Renal cortex interstitium (tissue), 11 donors: ENCODE measurements around the gene HTT. TPM values are rescaled to one million over a fixed set of nuclear protein-coding genes. Genes with fewer than 3 reads are reported as not detected.

ENCODE experiments used
- DNase-seq, 11 donors: peaks; one replicate each; pipeline ENCODE4 v3.0.0-alpha.2; 2013; ENCODE audit warnings: low read depth in 9 of 11, low spot score in 4 of 11; ENCODE audit errors: extremely low read depth in 1 of 11
- polyA plus RNA-seq, 3 donors: library from polyadenylated mRNA; unstranded; fragments of 120-200 nt; gene quantifications; one replicate each; pipeline ENCODE4 v1.2.1, GENCODE V29; 2013; ENCODE audit not compliant: insufficient read length in 3 of 3

The HTT gene
- polyA plus RNA-seq, 3 donors: 30.8 to 38.1 (median 37.9) TPM

DNA sequence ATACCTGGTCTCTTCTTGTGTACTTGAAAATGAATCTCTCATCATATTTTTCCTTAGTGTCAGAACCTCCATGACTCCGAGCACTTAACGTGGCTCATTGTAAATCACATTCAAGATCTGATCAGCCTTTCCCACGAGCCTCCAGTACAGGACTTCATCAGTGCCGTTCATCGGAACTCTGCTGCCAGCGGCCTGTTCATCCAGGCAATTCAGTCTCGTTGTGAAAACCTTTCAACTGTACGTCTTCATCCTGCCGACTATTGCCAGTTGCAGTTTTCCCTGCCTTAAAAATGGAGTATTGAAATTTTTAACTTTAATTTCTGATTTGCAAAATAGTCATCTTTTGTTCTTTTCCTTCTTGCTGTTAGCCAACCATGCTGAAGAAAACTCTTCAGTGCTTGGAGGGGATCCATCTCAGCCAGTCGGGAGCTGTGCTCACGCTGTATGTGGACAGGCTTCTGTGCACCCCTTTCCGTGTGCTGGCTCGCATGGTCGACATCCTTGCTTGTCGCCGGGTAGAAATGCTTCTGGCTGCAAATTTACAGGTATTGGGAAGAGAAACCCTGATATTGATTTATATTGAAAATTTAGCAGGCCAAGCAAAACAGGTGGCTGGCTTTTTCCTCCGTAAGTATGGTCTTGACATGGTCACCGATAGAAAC, 132.1 kb downstream of the HTT start:
- no peak for DNase-seq

DNA sequence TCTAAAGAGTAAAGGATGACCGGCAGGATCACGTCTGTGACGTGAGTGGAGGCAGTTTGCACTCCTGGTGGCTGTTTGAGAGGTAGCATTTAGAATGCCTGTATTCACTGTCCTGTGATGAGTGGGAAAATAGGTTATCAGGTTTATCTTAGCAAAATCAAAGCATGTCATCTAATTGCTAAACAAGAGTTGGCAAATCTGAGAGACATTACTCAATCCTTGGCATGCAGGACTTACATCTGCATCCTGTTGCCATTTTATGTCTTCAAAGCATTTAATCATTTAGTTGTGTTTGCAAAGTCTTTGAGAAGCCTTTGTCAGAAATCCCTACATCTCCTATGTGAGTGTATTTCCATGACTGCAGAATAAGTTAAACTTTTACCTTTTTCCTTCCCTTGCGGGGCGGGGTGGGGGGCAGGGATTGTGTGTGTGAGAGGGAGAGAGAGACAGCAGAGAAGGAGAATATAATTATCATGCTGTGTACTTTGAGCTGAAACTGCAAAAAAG, 133.1 kb downstream of the HTT start:
- peak in 1 of 11 donors; percentile 14 for DNase-seq

DNA sequence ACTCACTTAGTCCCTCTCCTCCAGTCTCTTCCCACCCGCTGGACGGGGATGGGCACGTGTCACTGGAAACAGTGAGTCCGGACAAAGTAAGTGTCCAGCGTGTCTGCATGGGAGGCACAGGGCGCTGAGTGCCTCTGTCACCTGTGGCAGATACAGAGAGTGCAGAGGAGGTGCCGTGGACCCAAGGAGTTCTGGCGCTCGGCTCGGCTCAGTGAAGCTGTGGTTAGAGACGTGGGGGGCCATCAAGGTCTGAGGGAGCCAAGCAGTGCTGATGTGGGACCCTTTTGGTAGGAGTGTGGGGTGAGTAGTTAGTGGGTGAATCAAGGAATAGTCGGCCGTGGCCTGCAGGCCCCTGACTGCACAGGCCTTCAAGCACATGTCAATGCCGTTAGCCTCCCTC, 134.3 kb downstream of the HTT start:
- no peak for DNase-seq

DNA sequence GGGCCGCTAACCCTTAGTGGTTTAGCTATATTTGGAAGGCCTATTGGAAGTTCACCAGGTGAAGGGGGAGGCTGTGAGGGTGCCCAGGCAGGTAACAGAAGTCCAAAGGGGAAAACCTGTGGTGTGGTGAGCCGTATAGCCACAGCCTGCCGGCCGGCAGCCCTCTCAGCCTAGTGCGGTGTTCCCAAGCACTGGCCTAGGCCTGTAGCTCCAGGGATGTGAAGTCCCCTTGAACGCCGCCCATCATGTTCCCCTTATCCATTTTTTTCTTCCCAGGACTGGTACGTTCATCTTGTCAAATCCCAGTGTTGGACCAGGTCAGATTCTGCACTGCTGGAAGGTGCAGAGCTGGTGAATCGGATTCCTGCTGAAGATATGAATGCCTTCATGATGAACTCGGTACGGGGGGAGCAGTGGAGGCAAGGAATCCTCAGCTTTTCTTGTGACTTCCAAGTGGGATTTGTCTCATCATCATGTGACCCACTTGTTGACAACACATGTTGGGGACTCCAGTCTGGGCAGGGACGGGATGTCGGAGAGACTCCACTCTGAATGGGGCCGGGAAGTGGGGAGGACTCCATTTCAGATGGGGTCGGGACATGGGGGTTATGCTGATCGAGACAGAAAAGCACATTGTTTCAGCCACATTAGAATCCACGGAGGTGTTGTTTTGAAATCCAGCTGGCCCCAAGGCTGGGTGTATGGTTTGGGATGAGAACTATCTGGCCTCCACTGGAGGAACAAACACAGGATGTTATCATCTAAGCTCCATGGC, 135.3 kb downstream of the HTT start:
- DNase-seq: no peak

DNA sequence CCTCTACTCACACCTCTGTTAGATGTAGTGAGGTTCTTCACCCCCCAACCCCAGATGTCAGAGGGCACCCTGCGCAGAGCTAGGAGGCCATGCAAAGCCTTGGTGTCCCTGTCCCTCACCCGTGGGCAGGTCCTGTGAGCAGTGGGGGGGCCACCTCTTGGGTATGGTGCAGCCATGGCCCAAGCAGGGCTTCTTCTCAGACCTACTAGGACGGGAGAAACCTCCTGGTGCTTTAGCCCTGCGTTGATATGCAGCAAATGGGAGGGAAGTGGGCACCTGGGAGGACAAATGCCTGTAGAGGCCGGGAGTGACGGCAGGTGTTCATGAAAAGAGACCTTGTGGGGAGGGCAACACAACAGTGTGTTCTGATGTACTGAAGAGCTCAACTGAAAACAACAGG, 136.0 kb downstream of the HTT start:
- no peak for DNase-seq

DNA sequence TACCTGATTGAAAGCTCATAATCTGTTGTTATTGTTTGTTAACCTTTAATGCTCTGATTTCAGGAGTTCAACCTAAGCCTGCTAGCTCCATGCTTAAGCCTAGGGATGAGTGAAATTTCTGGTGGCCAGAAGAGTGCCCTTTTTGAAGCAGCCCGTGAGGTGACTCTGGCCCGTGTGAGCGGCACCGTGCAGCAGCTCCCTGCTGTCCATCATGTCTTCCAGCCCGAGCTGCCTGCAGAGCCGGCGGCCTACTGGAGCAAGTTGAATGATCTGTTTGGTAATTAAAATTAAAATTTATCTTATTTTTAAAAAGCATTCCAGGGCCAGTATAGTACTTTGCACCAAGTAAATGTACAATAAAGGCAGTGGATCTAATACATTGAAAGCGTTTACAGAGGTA, 137.4 kb downstream of the HTT start:
- no peak for DNase-seq

DNA sequence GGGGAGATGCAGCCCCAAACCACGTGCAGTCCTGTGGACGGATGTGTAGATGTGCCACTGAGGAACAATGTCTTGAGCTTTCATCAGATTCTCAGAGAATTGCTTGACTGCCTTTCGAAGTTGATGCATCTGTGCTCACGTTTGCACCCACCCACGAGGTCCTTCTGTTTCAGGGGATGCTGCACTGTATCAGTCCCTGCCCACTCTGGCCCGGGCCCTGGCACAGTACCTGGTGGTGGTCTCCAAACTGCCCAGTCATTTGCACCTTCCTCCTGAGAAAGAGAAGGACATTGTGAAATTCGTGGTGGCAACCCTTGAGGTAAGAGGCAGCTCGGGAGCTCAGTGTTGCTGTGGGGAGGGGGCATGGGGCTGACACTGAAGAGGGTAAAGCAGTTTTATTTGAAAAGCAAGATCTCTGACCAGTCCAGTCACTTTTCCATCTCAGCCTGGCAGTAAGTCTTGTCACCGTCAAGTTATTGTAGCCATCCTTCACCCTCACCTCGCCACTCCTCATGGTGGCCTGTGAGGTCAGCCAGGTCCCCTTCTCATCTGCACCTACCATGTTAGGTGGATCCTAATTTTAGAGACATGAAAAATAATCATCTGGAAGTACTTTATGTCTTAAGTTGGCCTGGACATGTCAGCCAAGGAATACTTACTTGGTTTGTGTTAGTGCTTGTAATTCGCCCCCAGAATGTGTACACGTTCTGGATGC, 138.1 kb downstream of the HTT start:
- no peak for DNase-seq

DNA sequence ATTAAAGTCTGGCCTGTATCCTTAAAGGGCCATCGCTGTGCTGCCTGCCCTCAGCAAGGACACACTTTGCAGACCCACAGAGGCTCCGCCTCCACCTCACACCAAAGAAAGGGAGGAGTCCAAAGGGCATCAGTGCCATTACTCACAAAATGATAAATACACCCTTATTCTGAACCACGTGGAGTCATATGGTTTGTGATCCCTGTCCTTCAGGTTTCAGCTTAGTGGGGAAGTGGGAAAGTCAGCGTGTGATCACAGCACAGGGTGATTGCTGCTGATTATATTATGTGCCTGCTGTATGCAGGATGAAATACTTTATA, 138.6 kb downstream of the HTT start:
- no peak for DNase-seq

DNA sequence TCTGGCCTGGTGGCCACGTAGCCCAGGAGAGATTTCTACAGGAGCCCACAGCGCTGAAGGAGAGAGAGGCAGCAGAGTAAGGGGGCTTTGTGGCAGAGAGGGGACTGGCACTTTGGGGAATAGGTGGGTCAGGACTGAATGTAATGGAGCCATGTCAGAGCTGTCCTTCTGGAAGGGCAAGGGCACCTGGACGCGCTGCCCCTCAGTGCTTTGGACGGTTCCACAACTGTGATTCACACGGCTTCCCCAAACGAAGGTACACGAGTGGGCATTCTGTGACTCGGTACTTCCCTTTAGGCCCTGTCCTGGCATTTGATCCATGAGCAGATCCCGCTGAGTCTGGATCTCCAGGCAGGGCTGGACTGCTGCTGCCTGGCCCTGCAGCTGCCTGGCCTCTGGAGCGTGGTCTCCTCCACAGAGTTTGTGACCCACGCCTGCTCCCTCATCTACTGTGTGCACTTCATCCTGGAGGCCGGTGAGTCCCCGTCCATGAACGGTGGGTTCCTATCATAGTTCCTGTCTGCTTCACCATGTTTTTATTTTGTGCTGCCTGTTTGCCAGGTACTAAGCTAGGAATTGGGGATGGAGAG, 139.3 kb downstream of the HTT start:
- DNase-seq: no peak

DNA sequence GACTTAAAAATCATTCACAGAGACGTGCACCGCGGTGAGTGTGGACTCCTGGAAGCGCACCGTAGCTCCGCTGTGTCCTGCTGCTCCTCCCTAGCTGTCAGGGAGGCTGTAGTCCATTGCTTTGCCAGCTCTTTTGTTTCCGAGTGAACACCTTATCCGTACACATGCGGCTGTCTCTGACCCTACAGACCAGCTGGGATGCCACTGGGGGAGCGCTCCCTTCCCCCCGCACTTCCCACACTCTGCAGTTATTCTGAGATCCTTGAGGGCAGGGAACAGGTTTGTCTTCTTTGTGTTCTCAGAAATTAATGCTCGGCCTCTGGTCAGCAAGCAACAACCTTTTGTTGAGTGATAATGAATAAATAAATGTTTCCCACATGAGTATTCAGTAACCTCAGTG, 140.8 kb downstream of the HTT start:
- DNase-seq: no peak

DNA sequence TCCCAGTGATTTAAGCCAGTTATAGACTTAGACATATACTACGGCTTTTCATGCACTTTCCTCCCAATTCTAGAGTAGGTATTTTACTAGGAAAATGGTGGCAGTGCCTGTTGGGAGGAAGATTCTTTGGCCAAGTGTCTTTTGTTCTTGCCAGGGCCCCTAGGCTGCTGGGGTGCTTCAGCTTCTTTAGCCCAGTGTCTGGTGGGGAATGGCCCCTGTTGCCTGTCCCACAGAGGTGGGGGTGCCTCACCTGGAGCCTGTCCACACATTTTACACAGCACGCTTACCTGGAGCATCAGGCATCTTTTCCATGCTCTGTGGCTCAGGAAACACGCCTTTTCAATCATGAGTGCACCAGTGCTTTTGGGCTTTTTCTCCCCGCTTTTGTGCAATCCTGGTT, 141.3 kb downstream of the HTT start:
- no peak for DNase-seq

DNA sequence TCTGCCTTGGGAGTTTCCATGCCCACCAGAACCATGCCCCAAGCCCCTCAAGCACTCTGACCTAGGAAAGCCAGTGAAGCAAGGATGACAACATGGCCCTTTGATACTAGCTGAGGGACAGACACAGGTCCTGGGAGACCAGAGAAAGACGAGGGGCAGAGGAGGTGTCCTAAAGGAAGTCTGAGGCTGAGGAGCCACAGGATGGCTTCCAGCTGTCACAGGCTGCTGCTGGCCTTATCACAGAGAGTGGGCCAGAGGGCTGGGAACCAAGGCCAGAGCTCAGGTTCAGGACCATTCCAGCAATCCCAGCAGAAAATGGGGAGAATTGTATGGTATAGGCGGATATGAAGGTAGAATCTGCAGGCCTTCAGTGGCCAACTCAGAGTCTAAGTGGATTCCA, 142.8 kb downstream of the HTT start:
- DNase-seq: no peak

DNA sequence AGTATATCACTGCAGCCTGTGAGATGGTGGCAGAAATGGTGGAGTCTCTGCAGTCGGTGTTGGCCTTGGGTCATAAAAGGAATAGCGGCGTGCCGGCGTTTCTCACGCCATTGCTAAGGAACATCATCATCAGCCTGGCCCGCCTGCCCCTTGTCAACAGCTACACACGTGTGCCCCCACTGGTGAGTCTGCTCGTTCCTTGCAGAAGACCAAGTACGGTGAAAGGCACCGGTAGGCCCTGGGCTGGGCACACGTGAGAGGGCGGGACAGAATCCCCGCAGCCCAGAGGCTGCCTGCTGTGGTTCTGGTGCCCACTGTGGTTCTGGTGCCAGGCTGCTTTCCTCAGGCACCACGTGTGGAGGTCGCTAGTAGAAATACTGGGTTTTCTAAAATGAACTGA, 143.3 kb downstream of the HTT start:
- no peak for DNase-seq

DNA sequence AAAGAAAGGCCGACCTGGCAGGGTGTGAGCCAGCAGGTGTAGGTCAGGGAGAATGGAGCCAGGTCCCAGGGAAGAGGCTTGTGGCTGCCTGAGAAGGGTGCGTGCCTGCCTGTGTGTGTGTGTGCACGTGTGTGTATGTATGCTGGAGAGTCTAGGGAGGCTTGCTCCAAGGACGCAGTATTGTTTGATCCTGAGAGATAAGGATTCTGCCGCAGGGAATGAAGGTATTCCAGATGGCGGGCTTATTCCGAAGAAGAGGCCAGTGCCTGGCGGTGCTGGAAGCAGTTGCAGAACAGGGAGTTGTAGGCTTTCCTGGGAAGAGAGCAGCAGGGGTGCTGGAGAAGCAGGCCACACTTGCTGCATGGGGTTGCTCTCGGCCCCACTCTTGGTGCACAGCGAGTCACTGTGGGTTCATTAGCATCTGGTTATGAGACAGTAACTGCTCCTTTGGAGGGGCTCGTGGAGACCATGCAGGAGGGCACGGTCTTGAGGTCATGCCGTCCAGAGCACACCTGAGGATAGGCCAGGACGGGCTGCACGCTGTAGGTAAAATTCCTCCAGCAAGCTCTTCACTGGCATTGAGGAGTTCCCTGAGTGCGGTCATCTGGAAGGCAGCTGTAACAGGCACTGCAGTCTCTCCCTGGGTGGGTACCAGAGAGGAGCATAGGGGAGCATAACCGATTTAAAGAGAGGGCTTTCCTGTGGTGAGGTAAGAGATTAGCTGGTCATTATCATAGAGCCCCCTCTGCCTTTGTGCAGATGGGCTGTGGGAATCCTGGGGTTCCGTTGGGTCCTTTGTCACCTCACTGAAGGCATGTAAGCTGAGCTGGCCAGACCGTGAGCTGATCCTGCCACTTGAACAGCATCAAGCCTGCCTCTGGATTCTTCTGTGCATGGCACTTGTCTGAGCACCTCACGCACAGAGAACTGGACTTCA, 144.6 kb downstream of the HTT start:
- DNase-seq: no peak

DNA sequence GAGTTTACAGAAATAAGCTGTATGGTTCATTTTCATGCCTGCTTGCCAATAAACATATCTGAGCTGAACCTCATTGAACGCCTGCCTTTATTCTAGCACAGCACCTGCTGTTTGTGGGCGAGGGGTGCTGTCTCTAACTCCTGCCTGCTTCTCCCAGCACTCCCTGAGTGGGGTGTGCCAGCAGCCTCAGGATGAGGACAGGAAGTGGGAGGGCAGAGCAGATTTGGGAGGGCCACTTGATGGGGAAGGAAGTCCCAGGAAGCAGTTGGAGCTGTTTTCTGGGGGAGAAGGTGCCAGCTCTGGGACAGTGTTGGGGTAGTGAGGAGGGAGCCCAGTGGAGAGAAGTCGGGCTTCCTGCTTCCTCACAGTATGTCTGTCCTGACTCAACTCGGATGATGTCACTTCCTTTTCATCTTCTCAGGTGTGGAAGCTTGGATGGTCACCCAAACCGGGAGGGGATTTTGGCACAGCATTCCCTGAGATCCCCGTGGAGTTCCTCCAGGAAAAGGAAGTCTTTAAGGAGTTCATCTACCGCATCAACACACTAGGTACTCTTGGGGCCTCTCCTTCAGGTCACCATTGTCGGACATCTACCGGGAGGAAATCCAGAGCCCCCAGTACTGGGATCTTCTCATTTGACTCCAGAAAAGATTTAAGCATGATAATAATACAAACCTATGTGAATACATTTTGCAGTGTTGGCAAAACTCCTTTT, 145.4 kb downstream of the HTT start:
- DNase-seq: no peak

DNA sequence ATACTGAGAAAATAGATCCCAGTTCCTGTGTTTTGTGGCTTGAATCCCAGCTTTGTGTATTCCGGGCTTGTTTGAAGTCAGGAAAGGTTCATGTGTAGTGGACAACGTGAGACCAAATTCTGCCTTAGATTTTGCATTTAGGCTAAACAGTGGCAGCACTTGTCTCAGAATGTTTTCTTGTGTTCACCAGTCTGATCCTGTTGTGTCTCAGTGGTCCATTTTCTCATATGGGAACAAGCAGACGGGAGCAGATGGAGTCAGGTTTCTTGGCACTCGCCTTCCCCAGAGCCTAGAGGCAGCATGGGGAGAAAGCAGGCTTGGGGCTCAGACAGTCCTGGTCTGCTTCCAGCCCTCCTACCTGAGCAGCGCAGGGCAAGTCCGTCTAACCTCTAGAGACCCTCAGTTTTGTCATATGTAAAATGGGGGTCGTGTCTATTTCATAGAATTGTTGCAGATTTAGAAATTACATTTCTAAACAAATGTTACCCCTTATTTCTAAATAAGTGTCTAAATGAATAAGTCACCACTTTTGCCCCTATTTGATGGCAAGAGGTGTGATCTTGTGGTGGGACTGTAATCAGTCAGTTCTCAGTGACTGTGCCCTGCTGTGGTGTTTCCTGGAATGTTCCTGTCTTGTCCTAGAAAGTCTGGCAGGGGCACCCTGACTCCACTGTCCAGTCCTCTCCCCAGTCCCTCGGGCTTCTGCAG, 146.1 kb downstream of the HTT start:
- DNase-seq: no peak

DNA sequence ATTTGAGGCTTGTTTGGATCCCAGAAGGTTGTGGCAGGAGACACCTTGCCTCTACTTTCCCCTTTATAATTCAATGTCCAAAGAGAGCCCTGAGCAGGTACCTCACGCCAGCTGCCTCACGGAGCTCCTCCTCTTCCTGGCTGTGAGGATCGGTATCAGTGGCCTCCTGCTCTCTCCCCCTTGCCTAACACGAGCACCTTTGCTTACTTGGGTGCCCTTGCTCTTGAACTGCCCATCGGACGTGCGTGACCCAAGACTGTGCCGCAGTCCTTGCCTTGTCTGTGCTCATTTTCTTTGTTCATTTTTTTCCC, 146.7 kb downstream of the HTT start:
- DNase-seq: no peak

DNA sequence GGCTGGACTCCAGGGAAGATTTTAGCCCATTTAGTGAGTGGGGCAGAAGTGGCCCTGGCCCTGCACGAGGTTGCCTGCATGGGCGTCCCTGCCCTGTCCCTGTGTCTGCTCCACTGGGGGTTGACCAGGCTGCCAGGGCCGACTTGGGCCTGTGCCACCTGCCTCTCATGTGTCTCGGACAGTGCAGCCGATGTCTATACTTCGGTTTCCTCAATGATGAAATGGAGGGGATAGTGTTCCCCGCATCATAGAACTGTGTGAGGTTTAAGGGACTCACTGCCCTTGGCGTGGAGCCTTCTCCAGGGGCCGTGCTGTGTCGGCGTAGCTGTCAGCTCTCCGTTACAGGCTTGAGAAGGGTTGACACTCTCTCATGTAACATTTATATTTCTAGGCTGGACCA, 147.5 kb downstream of the HTT start:
- no peak for DNase-seq
